Measurements from ENCODE around the gene ATP5F1E.

DNA sequence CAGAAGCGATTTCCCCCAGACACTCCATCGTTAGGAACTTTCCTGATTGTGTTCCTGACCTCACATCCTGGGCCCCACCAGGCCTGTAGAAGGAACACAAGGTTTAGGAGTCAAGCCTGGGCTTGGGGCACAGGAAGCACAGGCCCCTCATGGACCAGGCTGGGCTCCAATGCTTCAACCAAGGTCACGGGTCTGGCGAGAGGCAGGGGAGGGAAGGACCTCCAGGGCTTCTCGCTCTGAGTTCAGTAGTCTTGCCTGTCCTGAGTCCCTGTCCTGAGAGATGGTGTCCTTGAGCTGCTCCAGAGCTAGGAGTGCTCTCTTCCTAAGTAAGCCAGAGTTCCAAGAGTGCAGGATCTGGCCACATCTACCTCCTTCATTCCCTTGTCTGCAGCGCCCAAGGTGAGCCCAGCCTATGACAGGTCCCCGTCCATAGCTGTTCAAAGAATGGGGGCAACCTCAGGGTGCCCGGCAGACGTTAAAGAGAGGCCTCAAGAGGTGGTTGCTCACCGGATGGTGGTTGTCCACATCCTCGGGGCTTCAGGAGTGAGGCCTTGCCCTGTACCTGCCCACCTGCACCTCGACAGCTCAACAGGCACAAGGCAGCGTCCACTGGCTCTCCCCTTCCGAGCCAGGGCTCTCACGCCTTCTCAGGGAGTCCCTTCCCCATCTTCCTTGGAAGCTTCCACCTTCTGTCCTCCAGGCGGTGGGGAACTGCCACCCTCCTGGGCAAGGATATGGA, 14.5 kb downstream of the ATP5F1E start:
- TF ChIP-seq, protein P1, sequence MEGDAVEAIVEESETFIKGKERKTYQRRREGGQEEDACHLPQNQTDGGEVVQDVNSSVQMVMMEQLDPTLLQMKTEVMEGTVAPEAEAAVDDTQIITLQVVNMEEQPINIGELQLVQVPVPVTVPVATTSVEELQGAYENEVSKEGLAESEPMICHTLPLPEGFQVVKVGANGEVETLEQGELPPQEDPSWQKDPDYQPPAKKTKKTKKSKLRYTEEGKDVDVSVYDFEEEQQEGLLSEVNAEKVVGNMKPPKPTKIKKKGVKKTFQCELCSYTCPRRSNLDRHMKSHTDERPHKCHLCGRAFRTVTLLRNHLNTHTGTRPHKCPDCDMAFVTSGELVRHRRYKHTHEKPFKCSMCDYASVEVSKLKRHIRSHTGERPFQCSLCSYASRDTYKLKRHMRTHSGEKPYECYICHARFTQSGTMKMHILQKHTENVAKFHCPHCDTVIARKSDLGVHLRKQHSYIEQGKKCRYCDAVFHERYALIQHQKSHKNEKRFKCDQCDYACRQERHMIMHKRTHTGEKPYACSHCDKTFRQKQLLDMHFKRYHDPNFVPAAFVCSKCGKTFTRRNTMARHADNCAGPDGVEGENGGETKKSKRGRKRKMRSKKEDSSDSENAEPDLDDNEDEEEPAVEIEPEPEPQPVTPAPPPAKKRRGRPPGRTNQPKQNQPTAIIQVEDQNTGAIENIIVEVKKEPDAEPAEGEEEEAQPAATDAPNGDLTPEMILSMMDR (IDR thresholded peaks at IDR 0.05), result no peak
- TF ChIP-seq POLR2A (IDR thresholded peaks at IDR 0.05) (no peak), POLR2AphosphoS5 (IDR thresholded peaks at IDR 0.05) (no peak)

All from transverse colon (tissue), 4 donors.